RWPE2 (cell line): ENCODE measurements around the gene PDP2.

ENCODE experiments used
- ATAC-seq: fragments of 200-7000 bp; cut with Tn5 transposase; 3 replicates; pipeline ENCODE4 v1.9.1; 2021; ENCODE audit warnings: low read depth
- DNase-seq: peaks from one replicate; pipeline ENCODE4 v3.0.0-alpha.2; 2020; ENCODE audit warnings: low spot score
- H3K27ac ChIP-seq: fragments of 450-650 bp; 2 replicates; pipeline ENCODE4 v1.5.1; 2017; ENCODE audit warnings: mild to moderate bottlenecking; ENCODE audit not compliant: poor library complexity, severe bottlenecking
- H3K27me3 ChIP-seq: fragments of 250-450 bp; sonication (Bioruptor Pico); 2 replicates; pipeline ENCODE4 v1.5.1; 2021; ENCODE audit warnings: mild to moderate bottlenecking, moderate library complexity; ENCODE audit not compliant: insufficient read depth, poor library complexity, severe bottlenecking
- H3K36me3 ChIP-seq: fragments of 250-450 bp; sonication (Bioruptor Pico); 2 replicates; pipeline ENCODE4 v1.5.1; 2020; ENCODE audit warnings: low read depth, mild to moderate bottlenecking, moderate library complexity
- H3K4me1 ChIP-seq: fragments of 250-450 bp; sonication (Bioruptor Pico); 2 replicates; pipeline ENCODE4 v1.5.1; 2021; ENCODE audit warnings: mild to moderate bottlenecking, moderate library complexity; ENCODE audit not compliant: insufficient read depth, poor library complexity, severe bottlenecking
- H3K4me3 ChIP-seq: fragments of 250-450 bp; sonication (Bioruptor Pico); 2 replicates; pipeline ENCODE4 v1.5.1; 2021; ENCODE audit warnings: mild to moderate bottlenecking, moderate library complexity; ENCODE audit not compliant: severe bottlenecking
- H3K9me3 ChIP-seq: fragments of 250-450 bp; sonication (Bioruptor Pico); 2 replicates; pipeline ENCODE4 v1.5.1; 2021; ENCODE audit warnings: mild to moderate bottlenecking, moderate library complexity; ENCODE audit not compliant: severe bottlenecking
- CTCF ChIP-seq: fragments of 450-650 bp; IDR thresholded peaks from one replicate; pipeline ENCODE4 v1.5.1; 2017; ENCODE audit warnings: mild to moderate bottlenecking, moderate library complexity; ENCODE audit not compliant: poor library complexity, severe bottlenecking

The PDP2 gene

DNA sequence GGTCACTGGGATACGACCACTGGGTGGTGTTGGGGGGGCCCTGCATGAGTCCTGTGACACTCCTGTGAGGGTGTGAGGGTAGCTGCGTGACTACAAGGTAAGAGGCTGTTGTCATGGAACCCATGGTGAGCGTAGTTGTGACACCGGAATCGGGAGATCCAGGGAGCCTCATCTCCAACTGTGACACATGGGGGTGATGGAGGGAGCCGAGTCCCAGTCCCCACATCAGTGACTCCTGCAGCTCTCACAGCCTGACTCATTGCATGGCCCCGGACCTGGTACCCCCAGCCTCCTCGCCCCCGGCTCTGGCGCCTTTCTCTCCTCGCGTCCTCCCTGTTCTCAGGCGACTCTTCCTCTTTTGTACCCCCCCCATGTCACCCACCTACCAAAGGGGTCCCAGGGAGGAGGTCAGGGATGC, 24.1 kb downstream of the PDP2 start:
- Histone ChIP-seq H3K27ac (no peak overlapping the region), H3K4me3 (no peak overlapping the region), H3K4me1 (peaks cover 10% of the 10 kb centered on the region), H3K9me3 (no peaks in the 10 kb centered on the region), H3K36me3 (no peaks in the 10 kb centered on the region), H3K27me3 (no peaks in the 10 kb centered on the region)
- no peak for TF ChIP-seq CTCF
- DNase-seq (peak; percentile 42), ATAC-seq (no peak)

DNA sequence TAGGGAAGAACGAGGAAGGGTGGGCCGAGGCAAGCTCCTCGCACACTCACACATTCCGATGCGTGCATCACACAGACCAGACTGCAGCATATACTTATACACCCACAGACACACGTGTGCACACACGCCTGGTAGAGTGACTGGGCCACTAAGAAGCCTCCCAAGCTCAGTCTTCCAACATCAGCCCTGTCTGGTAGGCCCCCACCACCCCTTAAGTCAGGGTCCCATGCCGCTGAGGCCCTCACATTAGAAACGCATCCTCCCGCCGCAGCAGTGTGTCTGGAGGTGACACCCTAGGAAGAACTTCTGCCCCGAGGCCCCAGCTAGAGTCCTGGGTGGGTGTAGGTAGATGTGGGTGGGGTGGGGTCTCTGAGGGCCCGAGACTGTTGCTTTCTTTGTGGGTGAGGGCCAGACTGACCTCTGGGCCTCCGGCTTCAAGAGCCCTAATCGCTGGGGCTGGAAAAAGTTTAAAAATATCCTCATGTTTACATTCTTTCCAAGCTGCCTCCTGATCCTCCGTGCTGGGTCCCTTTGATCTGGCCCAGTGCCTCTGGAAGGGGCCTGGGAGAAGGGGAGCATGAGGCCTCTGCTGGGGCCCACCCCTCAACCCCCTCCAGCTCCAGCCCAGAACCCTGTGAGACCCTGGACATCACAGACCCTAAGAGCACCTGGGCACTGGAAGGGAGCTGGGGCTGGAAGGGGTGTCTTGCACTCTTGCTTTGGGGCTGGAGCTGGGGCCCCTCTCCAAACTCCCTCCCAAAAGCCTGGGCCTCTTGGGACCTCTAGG, 24.7 kb downstream of the PDP2 start:
- H3K36me3 ChIP-seq: no peaks in the 10 kb centered on the region
- H3K4me1 ChIP-seq: peaks cover 4% of the 10 kb centered on the region
- H3K27me3 ChIP-seq: no peaks in the 10 kb centered on the region
- DNase-seq: peak; percentile 57
- ATAC-seq: no peak
- no peak overlapping the region for H3K4me3 ChIP-seq
- no peak for TF ChIP-seq CTCF
- H3K9me3 ChIP-seq: no peaks in the 10 kb centered on the region
- no peak overlapping the region for H3K27ac ChIP-seq

GRCh38 chr16:66905633-66906539, 25.6 kb downstream of the PDP2 start:
- H3K4me1 ChIP-seq: no peaks in the 10 kb centered on the region
- H3K9me3 ChIP-seq: no peaks in the 10 kb centered on the region
- no peaks in the 10 kb centered on the region for H3K27me3 ChIP-seq
- no peak for TF ChIP-seq CTCF
- H3K4me3 ChIP-seq: no peak overlapping the region
- DNase-seq (no peak), ATAC-seq (peak; percentile 52)
- no peak overlapping the region for H3K27ac ChIP-seq
- no peaks in the 10 kb centered on the region for H3K36me3 ChIP-seq

- TF ChIP-seq CTCF: no peak
- H3K36me3 ChIP-seq: no peaks in the 10 kb centered on the region
- H3K27me3 ChIP-seq: no peaks in the 10 kb centered on the region
- H3K4me3 ChIP-seq: no peak overlapping the region
- no peak overlapping the region for H3K27ac ChIP-seq
- peaks cover 2% of the 10 kb centered on the region for H3K4me1 ChIP-seq
- DNase-seq (no peak), ATAC-seq (no peak)
- no peaks in the 10 kb centered on the region for H3K9me3 ChIP-seq
These were observed 26.9 kb downstream of the PDP2 start for GRCh38 chr16:66906916-66907836.
